HL-60 (cell line): Measurements from ENCODE around the gene PGAM2.

Experiments used
- DNase-seq, 2 experiments: peaks; one replicate each; pipeline ENCODE4 v3.0.0-alpha.2; 2010 to 2020; ENCODE audit warnings: low read depth in 1 of 2, low spot score in 1 of 2
- H3K27ac ChIP-seq: fragments of 250-450 bp; sonication (Bioruptor Pico); replicated peaks from 2 replicates; pipeline ENCODE4 v1.5.1; 2020; ENCODE audit warnings: mild to moderate bottlenecking, moderate library complexity
- H3K27me3 ChIP-seq: fragments of 250-450 bp; sonication (Bioruptor Pico); 2 replicates; pipeline ENCODE4 v1.5.1; 2021; ENCODE audit warnings: mild to moderate bottlenecking, moderate library complexity; ENCODE audit not compliant: insufficient read depth, poor library complexity, severe bottlenecking
- H3K4me3 ChIP-seq: replicated peaks from 2 replicates; pipeline ENCODE4 v1.5.1; 2011; ENCODE audit warnings: mild to moderate bottlenecking, control low read depth, low read length; ENCODE audit not compliant: insufficient read depth
- GABPA ChIP-seq: IDR thresholded peaks from 2 replicates; pipeline ENCODE4 v1.6.1; 2012; ENCODE audit warnings: low read depth
- POLR2AphosphoS5 ChIP-seq: IDR thresholded peaks from 2 replicates; pipeline ENCODE4 v1.6.1; 2012; ENCODE audit warnings: low read depth
- SPI1 ChIP-seq: IDR thresholded peaks from 2 replicates; pipeline ENCODE4 v1.6.1; 2012; ENCODE audit warnings: low read depth, mild to moderate bottlenecking, borderline replicate concordance
- TF ChIP-seq, protein P1 (sequence below): IDR thresholded peaks from 2 replicates; pipeline ENCODE4 v1.6.1; 2012; ENCODE audit warnings: low read depth; ENCODE audit not compliant: insufficient replicate concordance
- TF ChIP-seq, protein P2 (sequence below): IDR thresholded peaks from one replicate; pipeline ENCODE4 v1.5.1; 2011; ENCODE audit warnings: low read length, control low read depth, inconsistent platforms; ENCODE audit not compliant: insufficient read depth

PGAM2 gene

DNA sequence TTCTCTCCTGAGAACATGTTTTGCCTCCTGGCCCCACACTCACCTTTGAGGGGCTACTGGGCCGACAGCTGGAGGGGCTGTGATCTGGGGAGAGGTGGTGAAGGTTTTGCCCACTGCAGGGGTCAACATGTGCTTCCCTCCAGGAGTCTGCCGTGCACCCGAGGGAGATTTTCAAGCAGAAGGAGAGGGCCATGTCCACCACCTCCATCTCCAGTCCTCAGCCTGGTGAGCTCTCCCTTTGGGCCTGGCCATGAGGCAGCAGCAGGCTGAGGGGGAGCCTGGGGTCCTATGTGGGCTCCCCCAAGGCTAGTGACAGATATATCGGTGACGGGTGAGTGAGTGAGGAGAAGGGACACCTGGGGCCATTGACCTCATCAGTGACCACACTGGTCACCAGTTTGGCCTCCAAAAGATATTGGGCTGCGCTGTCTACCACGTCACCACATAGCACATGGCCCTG, 6.6 kb downstream of the PGAM2 start:
- DNase-seq = no peak
- H3K27ac ChIP-seq = no peak overlapping the region
- TF ChIP-seq GABPA (no peak), SPI1 (no peak), POLR2AphosphoS5 (no peak)
- TF ChIP-seq, protein P1, sequence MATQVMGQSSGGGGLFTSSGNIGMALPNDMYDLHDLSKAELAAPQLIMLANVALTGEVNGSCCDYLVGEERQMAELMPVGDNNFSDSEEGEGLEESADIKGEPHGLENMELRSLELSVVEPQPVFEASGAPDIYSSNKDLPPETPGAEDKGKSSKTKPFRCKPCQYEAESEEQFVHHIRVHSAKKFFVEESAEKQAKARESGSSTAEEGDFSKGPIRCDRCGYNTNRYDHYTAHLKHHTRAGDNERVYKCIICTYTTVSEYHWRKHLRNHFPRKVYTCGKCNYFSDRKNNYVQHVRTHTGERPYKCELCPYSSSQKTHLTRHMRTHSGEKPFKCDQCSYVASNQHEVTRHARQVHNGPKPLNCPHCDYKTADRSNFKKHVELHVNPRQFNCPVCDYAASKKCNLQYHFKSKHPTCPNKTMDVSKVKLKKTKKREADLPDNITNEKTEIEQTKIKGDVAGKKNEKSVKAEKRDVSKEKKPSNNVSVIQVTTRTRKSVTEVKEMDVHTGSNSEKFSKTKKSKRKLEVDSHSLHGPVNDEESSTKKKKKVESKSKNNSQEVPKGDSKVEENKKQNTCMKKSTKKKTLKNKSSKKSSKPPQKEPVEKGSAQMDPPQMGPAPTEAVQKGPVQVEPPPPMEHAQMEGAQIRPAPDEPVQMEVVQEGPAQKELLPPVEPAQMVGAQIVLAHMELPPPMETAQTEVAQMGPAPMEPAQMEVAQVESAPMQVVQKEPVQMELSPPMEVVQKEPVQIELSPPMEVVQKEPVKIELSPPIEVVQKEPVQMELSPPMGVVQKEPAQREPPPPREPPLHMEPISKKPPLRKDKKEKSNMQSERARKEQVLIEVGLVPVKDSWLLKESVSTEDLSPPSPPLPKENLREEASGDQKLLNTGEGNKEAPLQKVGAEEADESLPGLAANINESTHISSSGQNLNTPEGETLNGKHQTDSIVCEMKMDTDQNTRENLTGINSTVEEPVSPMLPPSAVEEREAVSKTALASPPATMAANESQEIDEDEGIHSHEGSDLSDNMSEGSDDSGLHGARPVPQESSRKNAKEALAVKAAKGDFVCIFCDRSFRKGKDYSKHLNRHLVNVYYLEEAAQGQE = no peak
- TF ChIP-seq, protein P2, sequence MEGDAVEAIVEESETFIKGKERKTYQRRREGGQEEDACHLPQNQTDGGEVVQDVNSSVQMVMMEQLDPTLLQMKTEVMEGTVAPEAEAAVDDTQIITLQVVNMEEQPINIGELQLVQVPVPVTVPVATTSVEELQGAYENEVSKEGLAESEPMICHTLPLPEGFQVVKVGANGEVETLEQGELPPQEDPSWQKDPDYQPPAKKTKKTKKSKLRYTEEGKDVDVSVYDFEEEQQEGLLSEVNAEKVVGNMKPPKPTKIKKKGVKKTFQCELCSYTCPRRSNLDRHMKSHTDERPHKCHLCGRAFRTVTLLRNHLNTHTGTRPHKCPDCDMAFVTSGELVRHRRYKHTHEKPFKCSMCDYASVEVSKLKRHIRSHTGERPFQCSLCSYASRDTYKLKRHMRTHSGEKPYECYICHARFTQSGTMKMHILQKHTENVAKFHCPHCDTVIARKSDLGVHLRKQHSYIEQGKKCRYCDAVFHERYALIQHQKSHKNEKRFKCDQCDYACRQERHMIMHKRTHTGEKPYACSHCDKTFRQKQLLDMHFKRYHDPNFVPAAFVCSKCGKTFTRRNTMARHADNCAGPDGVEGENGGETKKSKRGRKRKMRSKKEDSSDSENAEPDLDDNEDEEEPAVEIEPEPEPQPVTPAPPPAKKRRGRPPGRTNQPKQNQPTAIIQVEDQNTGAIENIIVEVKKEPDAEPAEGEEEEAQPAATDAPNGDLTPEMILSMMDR = no peak
- H3K27me3 ChIP-seq = no peaks in the 10 kb centered on the region
- H3K4me3 ChIP-seq = no peak overlapping the region

DNA sequence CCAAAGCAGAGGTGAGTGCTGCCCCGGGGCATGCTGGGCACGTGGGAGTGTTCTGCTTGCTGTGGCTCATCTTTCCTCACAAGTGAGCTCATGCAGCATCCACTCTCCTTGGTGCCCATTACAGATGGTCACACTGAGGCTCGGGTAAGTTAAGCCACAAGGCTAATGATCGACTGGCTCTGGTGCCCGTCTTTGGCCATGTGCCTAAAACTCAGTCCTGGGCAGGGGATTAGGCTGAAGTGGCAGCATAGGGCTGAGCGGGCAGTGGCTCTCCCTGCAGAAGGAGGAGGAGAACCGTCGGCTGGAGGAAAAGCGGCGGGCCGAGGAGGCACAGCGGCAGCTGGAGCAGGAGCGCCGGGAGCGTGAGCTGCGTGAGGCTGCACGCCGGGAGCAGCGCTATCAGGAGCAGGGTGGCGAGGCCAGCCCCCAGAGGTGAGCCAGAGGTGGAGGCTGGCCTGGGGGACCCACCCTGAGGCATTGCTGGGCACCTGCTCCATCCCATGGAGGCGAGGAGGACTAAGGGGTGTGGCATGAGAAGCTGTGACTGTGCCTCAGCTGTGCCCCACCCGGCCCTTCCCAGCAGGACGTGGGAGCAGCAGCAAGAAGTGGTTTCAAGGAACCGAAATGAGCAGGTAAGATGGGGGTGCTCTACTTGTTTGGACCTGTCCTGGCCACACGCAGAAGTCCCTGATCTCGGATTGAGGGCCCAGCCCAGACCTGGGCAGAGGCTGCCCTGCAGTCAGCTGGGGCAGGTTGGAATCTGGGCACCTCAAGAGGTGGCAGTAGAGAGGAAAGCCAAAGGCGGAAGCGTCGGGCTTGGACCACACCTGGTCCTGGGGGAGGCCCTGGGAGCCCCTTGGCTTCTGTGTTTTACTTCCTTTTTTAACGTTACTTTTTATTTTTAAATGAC, 7.3 kb downstream of the PGAM2 start:
- H3K27ac ChIP-seq = no peak overlapping the region
- no peaks in the 10 kb centered on the region for H3K27me3 ChIP-seq
- DNase-seq = no peak
- no peak for TF ChIP-seq GABPA
- TF ChIP-seq, protein P1 = no peak
- TF ChIP-seq SPI1 = no peak
- TF ChIP-seq, protein P2 = no peak
- no peak for TF ChIP-seq POLR2AphosphoS5
- no peak overlapping the region for H3K4me3 ChIP-seq

DNA sequence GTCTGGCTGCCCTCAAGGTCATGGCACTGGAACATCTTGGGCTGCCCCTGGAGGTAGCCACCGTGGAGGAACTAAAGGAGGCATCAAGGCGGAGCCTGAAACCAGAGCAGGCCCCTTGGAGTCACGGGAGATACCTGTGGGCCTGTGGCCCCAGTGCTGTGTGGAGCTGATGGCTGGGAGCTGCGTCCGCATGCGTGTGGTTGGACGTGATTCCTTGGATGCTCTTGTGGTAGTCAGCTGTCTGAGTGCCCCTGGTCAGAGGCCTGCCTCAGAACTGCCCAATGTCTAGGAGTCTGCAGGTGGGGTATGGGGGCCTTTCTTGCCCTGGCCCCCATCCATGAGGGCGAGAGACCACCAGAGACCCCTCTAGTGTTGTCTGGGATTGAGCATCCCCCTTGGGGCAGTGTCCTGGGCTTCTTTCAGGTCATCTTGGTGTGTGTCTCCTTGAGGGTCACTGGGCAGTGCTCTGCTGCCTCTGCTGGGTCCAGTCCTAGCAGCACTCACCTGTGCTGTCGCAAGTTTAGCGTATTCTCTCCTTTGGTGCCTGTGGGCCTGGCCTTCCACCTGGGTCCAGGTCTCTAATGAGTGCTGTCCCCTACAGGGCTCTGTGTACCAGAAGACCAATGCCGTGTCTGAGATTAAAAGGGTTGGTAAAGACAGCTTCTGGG, 8.1 kb downstream of the PGAM2 start:
- H3K27me3 ChIP-seq = no peaks in the 10 kb centered on the region
- TF ChIP-seq, protein P2 = no peak
- TF ChIP-seq GABPA (no peak), POLR2AphosphoS5 (no peak), SPI1 (no peak)
- TF ChIP-seq, protein P1 = no peak
- H3K27ac ChIP-seq = no peak overlapping the region
- H3K4me3 ChIP-seq = no peak overlapping the region
- DNase-seq = no peak
